SH-SY5Y (cell line): ENCODE measurements around the gene CSK.

Source experiments
- GATA2 ChIP-seq: IDR thresholded peaks from 2 replicates; pipeline ENCODE4 v1.6.1; 2011; ENCODE audit warnings: mild to moderate bottlenecking, low read depth, low read length
- GATA3 ChIP-seq: IDR thresholded peaks from 2 replicates; pipeline ENCODE4 v1.6.1; 2011; ENCODE audit warnings: low read depth, mild to moderate bottlenecking, low read length, moderate library complexity

- no peak for TF ChIP-seq GATA2
- TF ChIP-seq GATA3, result no peak
These were observed 40.4 kb downstream of the CSK start for GRCh38 chr15:74822233-74822632.
